Umbilical cord (tissue), 1 donor: ENCODE data around the gene SAMD9L. TPM values are rescaled to one million over a fixed set of nuclear protein-coding genes. Genes with fewer than 3 reads are reported as not detected.

ENCODE experiments used
- total RNA-seq: library from RNA; depleted of rRNA; stranded (reverse); fragments of >200 nt; gene quantifications from one replicate; pipeline ENCODE4 v1.2.3, GENCODE V29; 2014; ENCODE audit warnings: low replicate concordance; ENCODE audit not compliant: insufficient read depth

SAMD9L gene
- total RNA-seq, 1 donor from 2014 or later: 20.0 TPM

Other genes with a start within 250 kb of the SAMD9L start
- 24.6 TPM for gene SAMD9, start 30.4 kb downstream of the SAMD9L start, total RNA-seq
- 4.3 TPM for gene HEPACAM2, start 78.1 kb upstream of the SAMD9L start, total RNA-seq
- 74.6 TPM for gene VPS50, start 84.0 kb upstream of the SAMD9L start, total RNA-seq